K562 (cell line): ENCODE data around the gene UBR3. TPM values are rescaled to one million over a fixed set of nuclear protein-coding genes. Genes with fewer than 3 reads are reported as not detected.

ENCODE experiments used
- CAMTA2 ChIP-seq: fragments of 250-450 bp; sonication (Bioruptor Pico); conservative IDR thresholded peaks from 2 replicates; pipeline ENCODE4 v1.5.1; 2022
- KAT2B ChIP-seq: IDR thresholded peaks from one replicate; pipeline ENCODE4 v1.6.1; 2012; ENCODE audit warnings: low read depth, mild to moderate bottlenecking, control low read depth, inconsistent platforms, low read length, moderate library complexity
- SETDB1 ChIP-seq: IDR thresholded peaks from one replicate; pipeline ENCODE4 v1.6.1; 2012; ENCODE audit warnings: low read length, control low read depth, inconsistent platforms
- polyA plus RNA-seq, 8 experiments: library from polyadenylated mRNA; depleted of rRNA in 4 of 8; stranded (reverse) in 5 of 8; unstranded in 3 of 8; fragments of >200 nt; fragmentation: Nextera tagmentation in 2 of 8; fragmentation: Illumina TruSeq in 1 of 8; extraction: Ambion mirVana in 2 of 8; extraction: Trizol in 1 of 8; gene quantifications; 2 replicates each; pipeline versions ENCODE4 v1.2.1 to v1.2.3, GENCODE V29; 2011 to 2014; ENCODE audit warnings: inconsistent platforms in 1 of 8, missing spikeins in 1 of 8
- total RNA-seq, 7 experiments: library from RNA; depleted of rRNA in 6 of 7; stranded (reverse); fragments of >200 nt in 6 of 7; fragmentation: Illumina TruSeq in 2 of 7; extraction: Trizol in 2 of 7; gene quantifications; 2 replicates each; pipeline versions ENCODE4 v1.2.1 to v1.2.3, GENCODE V29; 2011 to 2021; ENCODE audit warnings: low replicate concordance in 1 of 7
- TF ChIP-seq, protein P1 (sequence below): fragments of 250-450 bp; sonication (Bioruptor Pico); IDR thresholded peaks from 2 replicates; pipeline ENCODE4 v1.4.0; 2020
- TF ChIP-seq, protein P2 (sequence below): fragments of 200-600 bp; sonication (generic); IDR thresholded peaks from one replicate; pipeline ENCODE4 v1.6.1; 2012; ENCODE audit warnings: mild to moderate bottlenecking, low read depth, low read length, inconsistent platforms
- TF ChIP-seq, protein P3 (sequence below): fragments of 450-650 bp; IDR thresholded peaks from 2 replicates; pipeline ENCODE4 v1.6.1; 2016; ENCODE audit warnings: missing biosample characterization, missing genetic modification characterization

Gene UBR3
- total and polyA plus RNA-seq, 9 of the 15 experiments (the other 6 are each of a cell fraction or from before 2014, with no cell fraction given) = 14.4 to 63.5 (median 40.4) TPM

DNA sequence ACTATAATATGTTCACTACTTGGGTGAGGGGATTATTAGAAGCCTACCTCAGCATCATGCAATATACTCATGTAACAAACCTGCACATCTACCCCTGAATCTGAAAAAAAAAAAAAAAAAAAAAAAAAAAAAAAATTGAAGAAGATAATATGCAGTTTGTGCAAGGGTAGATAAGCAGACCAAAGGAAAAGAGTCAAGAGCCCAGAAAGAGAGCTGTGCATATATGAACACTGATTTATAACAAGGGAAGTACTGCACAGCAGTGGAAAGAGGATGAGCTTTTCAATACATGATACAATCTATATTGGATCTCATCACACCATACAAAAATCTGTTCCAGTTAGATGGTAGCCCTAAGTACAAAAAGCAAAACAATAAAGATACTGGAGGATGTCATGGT lies 268.1 kb downstream of the UBR3 start (continued):
- TF ChIP-seq, protein P1, sequence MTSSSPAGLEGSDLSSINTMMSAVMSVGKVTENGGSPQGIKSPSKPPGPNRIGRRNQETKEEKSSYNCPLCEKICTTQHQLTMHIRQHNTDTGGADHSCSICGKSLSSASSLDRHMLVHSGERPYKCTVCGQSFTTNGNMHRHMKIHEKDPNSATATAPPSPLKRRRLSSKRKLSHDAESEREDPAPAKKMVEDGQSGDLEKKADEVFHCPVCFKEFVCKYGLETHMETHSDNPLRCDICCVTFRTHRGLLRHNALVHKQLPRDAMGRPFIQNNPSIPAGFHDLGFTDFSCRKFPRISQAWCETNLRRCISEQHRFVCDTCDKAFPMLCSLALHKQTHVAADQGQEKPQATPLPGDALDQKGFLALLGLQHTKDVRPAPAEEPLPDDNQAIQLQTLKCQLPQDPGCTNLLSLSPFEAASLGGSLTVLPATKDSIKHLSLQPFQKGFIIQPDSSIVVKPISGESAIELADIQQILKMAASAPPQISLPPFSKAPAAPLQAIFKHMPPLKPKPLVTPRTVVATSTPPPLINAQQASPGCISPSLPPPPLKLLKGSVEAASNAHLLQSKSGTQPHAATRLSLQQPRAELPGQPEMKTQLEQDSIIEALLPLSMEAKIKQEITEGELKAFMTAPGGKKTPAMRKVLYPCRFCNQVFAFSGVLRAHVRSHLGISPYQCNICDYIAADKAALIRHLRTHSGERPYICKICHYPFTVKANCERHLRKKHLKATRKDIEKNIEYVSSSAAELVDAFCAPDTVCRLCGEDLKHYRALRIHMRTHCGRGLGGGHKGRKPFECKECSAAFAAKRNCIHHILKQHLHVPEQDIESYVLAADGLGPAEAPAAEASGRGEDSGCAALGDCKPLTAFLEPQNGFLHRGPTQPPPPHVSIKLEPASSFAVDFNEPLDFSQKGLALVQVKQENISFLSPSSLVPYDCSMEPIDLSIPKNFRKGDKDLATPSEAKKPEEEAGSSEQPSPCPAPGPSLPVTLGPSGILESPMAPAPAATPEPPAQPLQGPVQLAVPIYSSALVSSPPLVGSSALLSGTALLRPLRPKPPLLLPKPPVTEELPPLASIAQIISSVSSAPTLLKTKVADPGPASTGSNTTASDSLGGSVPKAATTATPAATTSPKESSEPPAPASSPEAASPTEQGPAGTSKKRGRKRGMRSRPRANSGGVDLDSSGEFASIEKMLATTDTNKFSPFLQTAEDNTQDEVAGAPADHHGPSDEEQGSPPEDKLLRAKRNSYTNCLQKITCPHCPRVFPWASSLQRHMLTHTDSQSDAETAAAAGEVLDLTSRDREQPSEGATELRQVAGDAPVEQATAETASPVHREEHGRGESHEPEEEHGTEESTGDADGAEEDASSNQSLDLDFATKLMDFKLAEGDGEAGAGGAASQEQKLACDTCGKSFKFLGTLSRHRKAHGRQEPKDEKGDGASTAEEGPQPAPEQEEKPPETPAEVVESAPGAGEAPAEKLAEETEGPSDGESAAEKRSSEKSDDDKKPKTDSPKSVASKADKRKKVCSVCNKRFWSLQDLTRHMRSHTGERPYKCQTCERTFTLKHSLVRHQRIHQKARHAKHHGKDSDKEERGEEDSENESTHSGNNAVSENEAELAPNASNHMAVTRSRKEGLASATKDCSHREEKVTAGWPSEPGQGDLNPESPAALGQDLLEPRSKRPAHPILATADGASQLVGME = no peak
- TF ChIP-seq CAMTA2 (CRISPR knock-in tag) = no peak
- TF ChIP-seq, protein P2, sequence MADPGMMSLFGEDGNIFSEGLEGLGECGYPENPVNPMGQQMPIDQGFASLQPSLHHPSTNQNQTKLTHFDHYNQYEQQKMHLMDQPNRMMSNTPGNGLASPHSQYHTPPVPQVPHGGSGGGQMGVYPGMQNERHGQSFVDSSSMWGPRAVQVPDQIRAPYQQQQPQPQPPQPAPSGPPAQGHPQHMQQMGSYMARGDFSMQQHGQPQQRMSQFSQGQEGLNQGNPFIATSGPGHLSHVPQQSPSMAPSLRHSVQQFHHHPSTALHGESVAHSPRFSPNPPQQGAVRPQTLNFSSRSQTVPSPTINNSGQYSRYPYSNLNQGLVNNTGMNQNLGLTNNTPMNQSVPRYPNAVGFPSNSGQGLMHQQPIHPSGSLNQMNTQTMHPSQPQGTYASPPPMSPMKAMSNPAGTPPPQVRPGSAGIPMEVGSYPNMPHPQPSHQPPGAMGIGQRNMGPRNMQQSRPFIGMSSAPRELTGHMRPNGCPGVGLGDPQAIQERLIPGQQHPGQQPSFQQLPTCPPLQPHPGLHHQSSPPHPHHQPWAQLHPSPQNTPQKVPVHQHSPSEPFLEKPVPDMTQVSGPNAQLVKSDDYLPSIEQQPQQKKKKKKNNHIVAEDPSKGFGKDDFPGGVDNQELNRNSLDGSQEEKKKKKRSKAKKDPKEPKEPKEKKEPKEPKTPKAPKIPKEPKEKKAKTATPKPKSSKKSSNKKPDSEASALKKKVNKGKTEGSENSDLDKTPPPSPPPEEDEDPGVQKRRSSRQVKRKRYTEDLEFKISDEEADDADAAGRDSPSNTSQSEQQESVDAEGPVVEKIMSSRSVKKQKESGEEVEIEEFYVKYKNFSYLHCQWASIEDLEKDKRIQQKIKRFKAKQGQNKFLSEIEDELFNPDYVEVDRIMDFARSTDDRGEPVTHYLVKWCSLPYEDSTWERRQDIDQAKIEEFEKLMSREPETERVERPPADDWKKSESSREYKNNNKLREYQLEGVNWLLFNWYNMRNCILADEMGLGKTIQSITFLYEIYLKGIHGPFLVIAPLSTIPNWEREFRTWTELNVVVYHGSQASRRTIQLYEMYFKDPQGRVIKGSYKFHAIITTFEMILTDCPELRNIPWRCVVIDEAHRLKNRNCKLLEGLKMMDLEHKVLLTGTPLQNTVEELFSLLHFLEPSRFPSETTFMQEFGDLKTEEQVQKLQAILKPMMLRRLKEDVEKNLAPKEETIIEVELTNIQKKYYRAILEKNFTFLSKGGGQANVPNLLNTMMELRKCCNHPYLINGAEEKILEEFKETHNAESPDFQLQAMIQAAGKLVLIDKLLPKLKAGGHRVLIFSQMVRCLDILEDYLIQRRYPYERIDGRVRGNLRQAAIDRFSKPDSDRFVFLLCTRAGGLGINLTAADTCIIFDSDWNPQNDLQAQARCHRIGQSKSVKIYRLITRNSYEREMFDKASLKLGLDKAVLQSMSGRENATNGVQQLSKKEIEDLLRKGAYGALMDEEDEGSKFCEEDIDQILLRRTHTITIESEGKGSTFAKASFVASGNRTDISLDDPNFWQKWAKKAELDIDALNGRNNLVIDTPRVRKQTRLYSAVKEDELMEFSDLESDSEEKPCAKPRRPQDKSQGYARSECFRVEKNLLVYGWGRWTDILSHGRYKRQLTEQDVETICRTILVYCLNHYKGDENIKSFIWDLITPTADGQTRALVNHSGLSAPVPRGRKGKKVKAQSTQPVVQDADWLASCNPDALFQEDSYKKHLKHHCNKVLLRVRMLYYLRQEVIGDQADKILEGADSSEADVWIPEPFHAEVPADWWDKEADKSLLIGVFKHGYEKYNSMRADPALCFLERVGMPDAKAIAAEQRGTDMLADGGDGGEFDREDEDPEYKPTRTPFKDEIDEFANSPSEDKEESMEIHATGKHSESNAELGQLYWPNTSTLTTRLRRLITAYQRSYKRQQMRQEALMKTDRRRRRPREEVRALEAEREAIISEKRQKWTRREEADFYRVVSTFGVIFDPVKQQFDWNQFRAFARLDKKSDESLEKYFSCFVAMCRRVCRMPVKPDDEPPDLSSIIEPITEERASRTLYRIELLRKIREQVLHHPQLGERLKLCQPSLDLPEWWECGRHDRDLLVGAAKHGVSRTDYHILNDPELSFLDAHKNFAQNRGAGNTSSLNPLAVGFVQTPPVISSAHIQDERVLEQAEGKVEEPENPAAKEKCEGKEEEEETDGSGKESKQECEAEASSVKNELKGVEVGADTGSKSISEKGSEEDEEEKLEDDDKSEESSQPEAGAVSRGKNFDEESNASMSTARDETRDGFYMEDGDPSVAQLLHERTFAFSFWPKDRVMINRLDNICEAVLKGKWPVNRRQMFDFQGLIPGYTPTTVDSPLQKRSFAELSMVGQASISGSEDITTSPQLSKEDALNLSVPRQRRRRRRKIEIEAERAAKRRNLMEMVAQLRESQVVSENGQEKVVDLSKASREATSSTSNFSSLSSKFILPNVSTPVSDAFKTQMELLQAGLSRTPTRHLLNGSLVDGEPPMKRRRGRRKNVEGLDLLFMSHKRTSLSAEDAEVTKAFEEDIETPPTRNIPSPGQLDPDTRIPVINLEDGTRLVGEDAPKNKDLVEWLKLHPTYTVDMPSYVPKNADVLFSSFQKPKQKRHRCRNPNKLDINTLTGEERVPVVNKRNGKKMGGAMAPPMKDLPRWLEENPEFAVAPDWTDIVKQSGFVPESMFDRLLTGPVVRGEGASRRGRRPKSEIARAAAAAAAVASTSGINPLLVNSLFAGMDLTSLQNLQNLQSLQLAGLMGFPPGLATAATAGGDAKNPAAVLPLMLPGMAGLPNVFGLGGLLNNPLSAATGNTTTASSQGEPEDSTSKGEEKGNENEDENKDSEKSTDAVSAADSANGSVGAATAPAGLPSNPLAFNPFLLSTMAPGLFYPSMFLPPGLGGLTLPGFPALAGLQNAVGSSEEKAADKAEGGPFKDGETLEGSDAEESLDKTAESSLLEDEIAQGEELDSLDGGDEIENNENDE = no peak
- TF ChIP-seq, protein P3, sequence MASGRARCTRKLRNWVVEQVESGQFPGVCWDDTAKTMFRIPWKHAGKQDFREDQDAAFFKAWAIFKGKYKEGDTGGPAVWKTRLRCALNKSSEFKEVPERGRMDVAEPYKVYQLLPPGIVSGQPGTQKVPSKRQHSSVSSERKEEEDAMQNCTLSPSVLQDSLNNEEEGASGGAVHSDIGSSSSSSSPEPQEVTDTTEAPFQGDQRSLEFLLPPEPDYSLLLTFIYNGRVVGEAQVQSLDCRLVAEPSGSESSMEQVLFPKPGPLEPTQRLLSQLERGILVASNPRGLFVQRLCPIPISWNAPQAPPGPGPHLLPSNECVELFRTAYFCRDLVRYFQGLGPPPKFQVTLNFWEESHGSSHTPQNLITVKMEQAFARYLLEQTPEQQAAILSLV (tag) = no peak
- no peak for TF ChIP-seq KAT2B
- no peak for TF ChIP-seq SETDB1
